GM15510 (cell line): ENCODE data around the gene CMPK2.

Experiments used
- POLR2A ChIP-seq: IDR thresholded peaks from 3 replicates; pipeline ENCODE4 v1.6.1; 2011; ENCODE audit warnings: borderline replicate concordance; ENCODE audit not compliant: insufficient read length; ENCODE audit errors: extremely low read depth

CMPK2 gene

GRCh38 chr2:6865346-6866274 lies at the start of gene CMPK2:
Gene CMPK2 (minus strand): TSS chr2:6865907. CDS start chr2:6865696, 211 bp downstream.
- peak; percentile 82 for TF ChIP-seq POLR2A

- no peak for TF ChIP-seq POLR2A
Observed at GRCh38 chr2:6915399-6915798, 49.7 kb upstream of the CMPK2 start.

GRCh38 chr2:6914828-6915227 lies 49.1 kb upstream of the CMPK2 start:
- no peak for TF ChIP-seq POLR2A

- TF ChIP-seq POLR2A: no peak
Observed at GRCh38 chr2:6913415-6914157, 47.9 kb upstream of the CMPK2 start.

GRCh38 chr2:6911721-6912120 lies 46.0 kb upstream of the CMPK2 start:
- no peak for TF ChIP-seq POLR2A

- TF ChIP-seq POLR2A: no peak
Observed at GRCh38 chr2:6909431-6910385, 44.0 kb upstream of the CMPK2 start.

- no peak for TF ChIP-seq POLR2A
Observed at GRCh38 chr2:6908291-6908690, 42.6 kb upstream of the CMPK2 start.

GRCh38 chr2:6906165-6906741 lies 40.5 kb upstream of the CMPK2 start:
- TF ChIP-seq POLR2A: no peak

- TF ChIP-seq POLR2A: no peak
Observed at GRCh38 chr2:6905668-6906067, 40.0 kb upstream of the CMPK2 start.

- TF ChIP-seq POLR2A: no peak
Observed at GRCh38 chr2:6896930-6897759, 31.4 kb upstream of the CMPK2 start.

GRCh38 chr2:6893876-6894482 lies 28.3 kb upstream of the CMPK2 start:
- no peak for TF ChIP-seq POLR2A

- no peak for TF ChIP-seq POLR2A
Observed at GRCh38 chr2:6888724-6889123, 23.0 kb upstream of the CMPK2 start.

GRCh38 chr2:6887751-6888192 lies 22.1 kb upstream of the CMPK2 start:
- no peak for TF ChIP-seq POLR2A

- no peak for TF ChIP-seq POLR2A
Observed at GRCh38 chr2:6885968-6886367, 20.3 kb upstream of the CMPK2 start.

GRCh38 chr2:6885551-6885950 lies 19.8 kb upstream of the CMPK2 start:
- no peak for TF ChIP-seq POLR2A
